GM06990 (cell line): ENCODE results near the gene COA1.
A peak's percentile ranks its signal among the peaks of the same experiment; 100 is the strongest.

Experiments used
- DNase-seq: peaks from one replicate; pipeline ENCODE4 v3.0.0-alpha.2; 2011; ENCODE audit not compliant: insufficient read length; ENCODE audit errors: extremely low read depth
- H3K27me3 ChIP-seq: replicated peaks from 2 replicates; pipeline ENCODE4 v1.6.0; 2011; ENCODE audit warnings: low read length; ENCODE audit not compliant: control insufficient read depth, insufficient read depth
- H3K36me3 ChIP-seq: 2 replicates; pipeline ENCODE4 v1.5.1; 2011; ENCODE audit warnings: low read length; ENCODE audit not compliant: control insufficient read depth, insufficient read depth
- H3K4me3 ChIP-seq: replicated peaks from 2 replicates; pipeline ENCODE4 v1.5.1; 2011; ENCODE audit warnings: low read depth, mild to moderate bottlenecking, control low read depth, low read length
- TF ChIP-seq, protein P1 (sequence below): IDR thresholded peaks from 2 replicates; pipeline ENCODE4 v1.5.1; 2011; ENCODE audit warnings: low read length, control low read depth, mild to moderate bottlenecking, inconsistent platforms; ENCODE audit not compliant: insufficient read depth, poor library complexity, severe bottlenecking

Gene COA1

DNA sequence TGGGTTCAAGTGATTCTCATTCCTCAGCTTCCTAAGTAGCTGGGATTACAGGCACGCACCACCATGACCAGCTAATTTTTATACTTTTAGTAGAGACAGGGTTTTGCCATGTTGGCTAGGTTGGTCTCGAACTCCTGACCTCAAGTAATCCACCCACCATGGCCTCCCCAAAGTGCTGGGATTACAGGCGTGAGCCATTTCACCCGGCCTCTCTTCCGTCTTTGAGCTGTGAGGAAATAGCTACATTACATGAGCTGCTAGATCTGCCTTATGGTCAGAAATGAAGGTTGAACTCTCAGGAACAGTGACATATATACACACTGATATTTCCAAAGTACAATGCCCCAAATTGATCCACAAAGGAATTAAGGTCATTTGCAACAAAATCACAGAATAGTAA, 31.5 kb upstream of the COA1 start:
- H3K36me3 ChIP-seq, result no peaks in the 10 kb centered on the region
- H3K4me3 ChIP-seq, result no peak overlapping the region
- no peaks in the 10 kb centered on the region for H3K27me3 ChIP-seq
- DNase-seq, result no peak
- TF ChIP-seq, protein P1, sequence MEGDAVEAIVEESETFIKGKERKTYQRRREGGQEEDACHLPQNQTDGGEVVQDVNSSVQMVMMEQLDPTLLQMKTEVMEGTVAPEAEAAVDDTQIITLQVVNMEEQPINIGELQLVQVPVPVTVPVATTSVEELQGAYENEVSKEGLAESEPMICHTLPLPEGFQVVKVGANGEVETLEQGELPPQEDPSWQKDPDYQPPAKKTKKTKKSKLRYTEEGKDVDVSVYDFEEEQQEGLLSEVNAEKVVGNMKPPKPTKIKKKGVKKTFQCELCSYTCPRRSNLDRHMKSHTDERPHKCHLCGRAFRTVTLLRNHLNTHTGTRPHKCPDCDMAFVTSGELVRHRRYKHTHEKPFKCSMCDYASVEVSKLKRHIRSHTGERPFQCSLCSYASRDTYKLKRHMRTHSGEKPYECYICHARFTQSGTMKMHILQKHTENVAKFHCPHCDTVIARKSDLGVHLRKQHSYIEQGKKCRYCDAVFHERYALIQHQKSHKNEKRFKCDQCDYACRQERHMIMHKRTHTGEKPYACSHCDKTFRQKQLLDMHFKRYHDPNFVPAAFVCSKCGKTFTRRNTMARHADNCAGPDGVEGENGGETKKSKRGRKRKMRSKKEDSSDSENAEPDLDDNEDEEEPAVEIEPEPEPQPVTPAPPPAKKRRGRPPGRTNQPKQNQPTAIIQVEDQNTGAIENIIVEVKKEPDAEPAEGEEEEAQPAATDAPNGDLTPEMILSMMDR, result no peak

DNA sequence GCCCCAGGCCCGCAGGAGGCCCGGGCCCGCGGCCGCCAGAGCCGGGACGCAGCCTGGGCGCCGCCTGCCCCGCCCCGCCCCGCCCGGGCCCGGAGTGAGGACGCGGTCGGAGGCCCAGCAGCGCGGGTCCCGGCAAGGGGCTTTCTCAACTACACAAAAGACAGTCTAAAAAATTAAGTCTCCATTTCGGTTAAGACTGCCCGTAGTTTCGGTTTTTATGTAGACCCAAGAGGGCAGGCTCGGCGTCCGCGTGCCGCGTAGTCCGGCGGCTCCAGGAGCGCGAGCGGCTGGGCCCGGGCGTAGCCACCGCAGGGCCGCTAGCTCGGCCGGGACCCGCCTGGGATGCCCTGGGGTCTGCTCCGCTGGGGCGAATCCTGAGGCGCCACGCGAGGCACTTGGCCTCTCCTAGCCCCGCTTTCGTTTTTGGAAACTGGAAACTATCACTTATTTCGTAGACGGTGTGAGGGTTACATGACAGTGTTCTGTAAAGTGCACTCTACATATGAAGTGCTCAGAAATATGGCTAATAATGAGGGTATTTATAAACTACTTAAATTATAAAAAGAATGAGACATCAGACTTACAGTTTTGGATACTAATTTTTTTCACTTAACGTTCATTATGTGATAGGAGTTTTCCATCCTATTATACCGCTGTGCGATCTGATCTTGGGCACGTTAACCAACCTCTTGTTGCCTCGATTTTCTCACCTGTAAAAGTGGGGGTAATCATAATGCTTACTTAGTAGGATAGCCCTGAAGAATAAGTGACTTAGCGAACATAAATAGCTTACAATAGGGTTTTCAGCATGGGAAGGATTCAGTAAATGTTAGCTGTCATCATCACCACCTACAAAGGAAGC, 29.7 kb upstream of the COA1 start:
- Histone ChIP-seq H3K27me3 (no peaks in the 10 kb centered on the region), H3K4me3 (peak overlapping the region; percentile 69), H3K36me3 (no peaks in the 10 kb centered on the region)
- TF ChIP-seq, protein P1, result no peak
- DNase-seq, result peak; percentile 68

DNA sequence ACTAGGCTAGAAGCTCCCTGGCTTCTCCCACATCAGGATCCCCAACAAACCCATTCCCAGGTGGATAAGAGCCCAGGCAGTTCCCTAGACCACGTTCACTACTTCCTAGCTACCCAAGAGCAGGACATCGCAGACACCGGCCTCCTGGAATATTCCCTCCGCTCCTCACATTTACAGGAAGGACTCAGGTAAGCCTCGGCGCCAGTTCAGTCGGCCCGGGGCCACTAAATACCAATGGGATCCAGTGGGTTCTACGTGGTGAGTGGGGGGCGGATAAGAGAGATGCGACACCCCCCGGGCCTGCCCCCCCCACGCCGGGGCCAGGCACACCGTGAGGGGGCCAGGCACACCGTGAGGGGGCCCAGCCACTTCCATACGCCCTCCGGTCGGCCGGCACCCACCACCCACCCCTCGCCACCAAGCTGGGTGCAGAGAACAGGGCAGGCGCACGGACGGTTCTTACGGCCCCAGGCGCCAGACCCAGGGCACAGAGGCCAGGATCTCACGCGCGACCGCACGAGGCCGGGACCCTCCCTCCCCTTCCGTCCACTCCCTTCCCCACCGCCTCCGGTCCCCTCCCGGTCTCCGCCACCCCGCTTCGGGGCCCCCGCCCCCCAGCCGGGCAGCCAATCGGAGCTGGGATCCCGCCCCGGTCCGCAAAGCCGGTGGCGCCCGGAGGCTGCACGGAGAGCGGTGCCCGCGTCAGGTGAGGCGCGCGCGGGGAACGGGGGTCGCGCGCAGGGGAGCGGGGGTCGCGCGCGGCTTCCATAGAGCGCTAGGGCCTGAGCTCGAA, 28.9 kb upstream of the COA1 start, which contains the start of gene BLVRA:
Gene BLVRA, plus strand, starts transcription at position 652 of the 793 bp plus-strand sequence. CDS start 12,479 bp downstream, outside the sequence.
- TF ChIP-seq, protein P1, result no peak

GRCh38 chr7:43757073-43757720, 27.9 kb upstream of the COA1 start:
- TF ChIP-seq, protein P1, result no peak
- DNase-seq, result no peak
- Histone ChIP-seq H3K4me3 (no peak overlapping the region), H3K36me3 (no peaks in the 10 kb centered on the region), H3K27me3 (no peaks in the 10 kb centered on the region)

More for the DNA sequence above, 28.9 kb upstream of the COA1 start, which contains the start of gene BLVRA:
- H3K4me3 ChIP-seq, result peak within 1 kb of the TSS; percentile 69
- peak; percentile 76 for DNase-seq
- H3K36me3 ChIP-seq, result no peaks in the 10 kb centered on the region
- no peaks in the 10 kb centered on the region for H3K27me3 ChIP-seq

- TF ChIP-seq, protein P1, result no peak
- DNase-seq, result no peak
- H3K27me3 ChIP-seq, result no peaks in the 10 kb centered on the region
- H3K4me3 ChIP-seq, result no peak overlapping the region
- no peaks in the 10 kb centered on the region for H3K36me3 ChIP-seq
Measured at GRCh38 chr7:43756368-43757072, 27.2 kb upstream of the COA1 start.
